GM12864 (cell line): ENCODE measurements around the gene LPAR3.

Experiments used
- DNase-seq: peaks from one replicate; pipeline ENCODE4 v3.0.0-alpha.2; 2011; ENCODE audit warnings: low read depth
- H3K4me3 ChIP-seq: 2 replicates; pipeline ENCODE4 v1.5.1; 2011; ENCODE audit warnings: mild to moderate bottlenecking, low read depth, low read length, control low read depth
- TF ChIP-seq, protein P1 (sequence below): IDR thresholded peaks from 2 replicates; pipeline ENCODE4 v1.5.1; 2011; ENCODE audit warnings: low read depth, mild to moderate bottlenecking, moderate library complexity, low read length, control low read depth, inconsistent platforms; ENCODE audit errors: missing control alignments

The LPAR3 gene

GRCh38 chr1:84933011-84933611 lies 40.1 kb upstream of the LPAR3 start:
- TF ChIP-seq, protein P1, sequence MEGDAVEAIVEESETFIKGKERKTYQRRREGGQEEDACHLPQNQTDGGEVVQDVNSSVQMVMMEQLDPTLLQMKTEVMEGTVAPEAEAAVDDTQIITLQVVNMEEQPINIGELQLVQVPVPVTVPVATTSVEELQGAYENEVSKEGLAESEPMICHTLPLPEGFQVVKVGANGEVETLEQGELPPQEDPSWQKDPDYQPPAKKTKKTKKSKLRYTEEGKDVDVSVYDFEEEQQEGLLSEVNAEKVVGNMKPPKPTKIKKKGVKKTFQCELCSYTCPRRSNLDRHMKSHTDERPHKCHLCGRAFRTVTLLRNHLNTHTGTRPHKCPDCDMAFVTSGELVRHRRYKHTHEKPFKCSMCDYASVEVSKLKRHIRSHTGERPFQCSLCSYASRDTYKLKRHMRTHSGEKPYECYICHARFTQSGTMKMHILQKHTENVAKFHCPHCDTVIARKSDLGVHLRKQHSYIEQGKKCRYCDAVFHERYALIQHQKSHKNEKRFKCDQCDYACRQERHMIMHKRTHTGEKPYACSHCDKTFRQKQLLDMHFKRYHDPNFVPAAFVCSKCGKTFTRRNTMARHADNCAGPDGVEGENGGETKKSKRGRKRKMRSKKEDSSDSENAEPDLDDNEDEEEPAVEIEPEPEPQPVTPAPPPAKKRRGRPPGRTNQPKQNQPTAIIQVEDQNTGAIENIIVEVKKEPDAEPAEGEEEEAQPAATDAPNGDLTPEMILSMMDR = no peak
- no peak for DNase-seq

DNA sequence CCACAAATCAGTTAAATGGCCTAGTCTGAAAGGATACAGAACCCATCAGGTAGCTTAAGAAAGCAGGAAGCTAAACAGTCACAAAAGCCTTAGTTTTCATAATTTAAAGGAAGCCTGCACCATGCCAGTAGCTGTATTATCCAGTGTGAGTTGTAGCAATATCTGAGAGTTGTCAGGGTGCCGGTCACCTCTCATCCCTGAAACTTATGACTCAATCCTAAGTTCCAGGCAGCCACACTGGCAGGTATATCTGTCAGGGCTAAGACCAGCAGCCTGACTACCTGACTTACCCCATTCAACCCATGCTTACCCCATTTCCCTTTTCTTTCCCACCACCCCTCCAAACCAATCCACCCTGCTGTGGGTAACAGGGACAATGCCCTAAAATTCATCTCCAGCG lies 37.8 kb upstream of the LPAR3 start:
- no peak for DNase-seq
- TF ChIP-seq, protein P1 = no peak
- no peak overlapping the region for H3K4me3 ChIP-seq

More at GRCh38 chr1:84933011-84933611, 40.1 kb upstream of the LPAR3 start:
- H3K4me3 ChIP-seq = no peak overlapping the region

DNA sequence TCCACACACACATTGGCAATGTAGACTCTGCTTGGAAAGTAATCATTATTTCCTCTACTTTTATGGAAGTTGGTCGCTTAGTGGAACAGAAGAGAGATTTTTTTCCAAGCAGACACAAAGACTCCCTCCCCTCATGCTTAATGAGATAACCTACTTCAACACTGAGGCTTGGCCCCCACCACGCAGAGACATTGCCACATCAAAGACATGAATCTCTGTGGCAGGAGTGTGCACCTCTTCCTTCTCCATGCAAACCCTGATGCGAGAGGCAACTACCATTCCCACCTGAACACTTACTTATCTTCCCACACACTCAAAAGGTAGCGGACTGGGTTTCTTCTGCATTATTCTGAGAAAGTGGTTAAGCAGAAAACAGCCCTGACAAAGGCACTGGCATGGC lies 37.3 kb upstream of the LPAR3 start:
- H3K4me3 ChIP-seq = no peak overlapping the region
- no peak for DNase-seq
- TF ChIP-seq, protein P1 = no peak

DNA sequence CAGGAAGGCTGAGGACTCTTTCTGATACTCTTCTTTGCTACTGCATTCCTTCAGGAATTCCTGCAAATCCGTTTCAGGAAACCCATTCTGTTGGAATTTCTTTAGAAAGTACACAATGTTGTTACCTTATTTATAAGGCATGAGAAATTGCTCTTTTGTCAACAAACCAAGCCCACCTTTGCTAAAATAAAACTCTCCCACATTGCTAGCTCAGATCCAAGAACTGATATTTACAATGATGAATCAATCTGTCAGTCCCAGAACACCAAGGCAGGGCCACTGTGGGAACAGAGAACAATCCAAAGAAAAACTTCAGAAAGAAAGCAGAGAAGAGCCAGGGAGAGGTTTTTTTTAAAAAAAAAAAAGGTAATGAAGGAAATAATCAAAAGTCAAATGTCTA lies 36.6 kb upstream of the LPAR3 start:
- TF ChIP-seq, protein P1 = no peak
- no peak overlapping the region for H3K4me3 ChIP-seq
- no peak for DNase-seq

DNA sequence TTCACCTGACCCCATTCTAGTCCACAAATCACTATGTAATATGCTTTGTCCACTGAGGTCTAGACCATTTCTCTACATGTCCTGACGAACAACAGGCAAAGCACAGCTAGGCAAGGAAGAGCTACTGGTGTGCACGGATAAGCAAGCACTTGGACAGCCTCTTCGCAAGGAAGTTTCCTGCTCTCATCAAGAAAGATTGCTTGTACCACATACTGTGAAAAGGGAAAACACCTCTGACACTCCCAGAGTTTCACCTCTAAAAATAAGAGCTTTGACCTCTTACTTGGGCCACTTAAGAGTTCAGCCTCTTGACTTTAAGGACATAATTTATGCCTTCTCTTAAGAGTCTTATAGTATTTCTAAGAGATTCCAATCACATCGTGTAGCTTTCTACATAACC lies 36.0 kb upstream of the LPAR3 start:
- no peak for DNase-seq
- no peak overlapping the region for H3K4me3 ChIP-seq
- TF ChIP-seq, protein P1 = no peak

GRCh38 chr1:84923317-84923716 lies 30.3 kb upstream of the LPAR3 start:
- no peak overlapping the region for H3K4me3 ChIP-seq
- no peak for DNase-seq
- TF ChIP-seq, protein P1 = no peak

DNA sequence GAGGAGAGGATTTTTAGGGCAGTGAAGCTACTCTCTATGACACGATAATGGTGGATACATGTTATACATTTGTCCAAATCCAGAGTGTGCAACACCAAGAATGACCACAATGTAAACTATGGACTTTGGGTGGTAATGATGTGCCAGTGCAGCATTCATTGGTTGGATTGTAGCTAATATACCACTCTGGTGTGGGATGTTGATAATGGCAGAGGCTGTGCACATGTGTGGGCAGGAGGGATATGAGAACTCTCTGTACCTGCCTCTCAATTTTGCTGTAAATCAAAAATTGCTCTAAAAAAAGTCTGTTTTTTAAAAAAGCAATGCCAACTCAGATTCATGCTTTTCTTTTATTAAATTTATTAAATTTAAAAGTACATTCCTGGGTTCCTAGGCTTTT lies 27.2 kb upstream of the LPAR3 start:
- TF ChIP-seq, protein P1 = no peak
- no peak overlapping the region for H3K4me3 ChIP-seq
- no peak for DNase-seq
